T-helper 2 cell (primary cell): Measurements from ENCODE around the gene POFUT2.
"Not testable (repeated sequence)": the region's sequence is repeated elsewhere in the genome, so short reads cannot be mapped to it uniquely, and the experiment has no call there.

ENCODE experiments used
- DNase-seq, 5 experiments: peaks; one replicate each; pipeline versions ENCODE4 v3.0.0 to v3.0.0-alpha.2; 2012 to 2022

POFUT2 gene

DNA sequence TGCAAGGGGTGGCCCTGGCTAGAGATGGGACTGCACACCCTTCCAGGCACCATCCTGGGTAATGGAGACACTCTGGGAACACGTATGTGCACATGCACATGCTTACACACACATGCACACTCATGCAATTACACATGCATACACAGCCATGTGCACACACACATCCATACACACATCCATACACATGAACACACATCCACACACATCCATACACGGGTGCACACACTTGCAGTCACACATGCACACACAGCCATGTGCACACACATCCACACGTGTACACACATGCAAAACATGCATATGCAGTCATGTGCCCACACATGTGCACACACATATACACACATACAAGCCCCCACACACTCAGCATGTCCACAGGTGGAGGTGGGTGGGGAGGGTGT lies 22.3 kb upstream of the POFUT2 start:
- DNase-seq = peak in 1 of 5 experiments; percentile 4

DNA sequence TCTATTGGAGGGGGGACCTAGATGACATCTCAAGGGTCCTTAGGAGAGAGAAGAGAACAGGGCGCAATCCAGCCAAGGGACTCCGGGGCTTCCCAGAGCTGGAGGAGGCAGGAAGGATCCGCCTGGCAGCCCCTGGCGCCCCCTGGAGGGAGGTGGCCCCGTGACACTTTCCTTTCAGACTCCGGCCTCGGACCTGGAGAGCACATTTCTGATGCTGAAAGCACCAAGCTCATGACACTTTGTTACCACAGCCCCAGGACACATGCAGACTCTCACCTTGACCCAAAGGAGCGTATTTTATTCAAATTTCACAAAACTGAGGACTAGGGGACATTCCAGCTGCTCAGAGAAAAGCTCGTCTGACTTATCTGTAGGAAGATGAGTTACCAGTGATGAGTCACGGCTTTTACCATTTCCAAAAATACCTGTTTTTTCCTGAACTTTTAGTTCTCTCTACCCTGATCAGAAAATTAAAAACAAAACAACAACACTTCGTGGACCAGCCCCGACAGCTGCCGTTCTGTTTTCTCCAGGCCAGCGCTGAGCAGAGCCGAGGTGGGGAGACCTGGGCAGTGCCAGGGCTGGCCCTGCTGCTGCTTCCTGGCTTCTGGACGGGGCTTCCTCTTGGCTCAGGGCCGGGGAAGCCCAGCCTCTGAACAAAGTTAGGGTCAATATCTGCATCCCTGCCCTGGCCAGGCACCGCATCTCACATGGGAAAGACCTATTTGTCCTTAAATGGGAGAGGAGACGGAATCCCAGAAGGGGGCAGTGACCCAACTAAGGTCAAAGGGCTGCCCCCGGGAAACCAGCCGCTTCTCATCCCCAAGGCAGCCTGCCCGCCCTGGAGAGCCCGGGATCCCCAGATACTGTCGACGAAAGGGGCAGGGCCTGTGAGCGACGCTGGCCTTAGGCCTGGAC lies 21.6 kb upstream of the POFUT2 start:
- DNase-seq = peak in 3 of 5 experiments; percentile 9 to 37 (median 24)

DNA sequence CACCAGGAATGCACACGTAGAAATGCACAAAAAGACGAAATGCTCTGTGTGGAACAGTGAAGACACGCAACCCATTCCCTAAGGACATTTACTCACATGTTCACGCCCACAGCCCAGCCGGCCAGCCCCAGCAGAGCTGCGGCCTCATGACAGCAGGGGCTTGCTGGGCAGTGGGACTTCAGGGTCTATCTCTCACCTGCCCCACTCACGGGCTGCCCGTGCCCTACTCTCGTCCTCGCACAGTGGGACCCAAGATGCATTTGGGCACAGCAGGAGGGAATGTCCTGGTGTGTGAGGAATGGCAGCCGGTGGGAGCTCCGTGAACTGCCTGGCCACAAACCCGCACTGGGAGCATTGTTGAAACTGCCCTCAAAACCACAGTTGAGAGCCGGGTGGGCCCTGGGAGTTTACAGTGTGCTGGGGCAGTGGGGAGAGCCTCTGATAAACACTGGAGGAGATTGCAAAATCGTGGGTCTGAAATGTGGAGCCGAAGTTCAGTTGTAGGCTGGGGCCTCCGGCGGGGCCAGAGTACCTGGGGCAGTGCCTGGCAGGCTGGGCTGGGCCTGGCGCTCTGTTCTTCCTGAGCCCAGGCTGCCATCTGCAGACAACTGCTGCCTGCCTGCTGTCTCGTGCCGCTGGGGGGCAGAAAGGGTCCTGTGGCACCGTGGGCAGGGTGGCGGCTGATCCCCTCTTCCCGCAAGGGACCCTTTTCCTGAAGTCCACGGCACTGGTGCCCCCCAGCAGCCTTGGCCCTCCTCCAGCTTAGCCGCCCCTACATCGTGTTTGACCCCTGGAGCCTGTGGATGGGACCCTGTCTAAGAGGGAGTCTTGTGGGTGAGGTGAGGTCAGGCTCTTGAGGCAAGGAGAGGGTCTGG lies 20.7 kb upstream of the POFUT2 start:
- DNase-seq = peak in 1 of 5 experiments; percentile 0

DNA sequence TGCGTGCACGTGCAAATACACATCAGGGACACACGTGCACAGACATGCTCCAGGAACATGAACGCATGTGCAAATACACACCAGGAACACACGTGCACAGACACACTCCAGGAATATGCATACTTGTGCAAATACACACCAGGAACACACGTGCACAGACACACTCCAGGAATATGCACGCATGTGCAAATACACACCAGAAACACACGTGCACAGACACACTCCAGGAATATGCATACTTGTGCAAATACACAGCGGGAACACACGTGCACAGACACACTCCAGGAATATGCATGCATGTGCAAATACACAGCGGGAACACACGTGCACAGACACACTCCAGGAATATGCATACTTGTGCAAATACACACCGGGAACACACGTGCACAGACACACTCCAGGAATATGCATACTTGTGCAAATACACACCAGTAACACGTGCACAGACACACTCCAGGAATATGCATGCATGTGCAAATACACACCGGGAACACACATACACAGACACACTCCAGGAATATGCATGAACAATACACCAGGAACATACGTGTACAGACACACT lies 20.0 kb upstream of the POFUT2 start:
- not testable (repeated sequence) for DNase-seq

DNA sequence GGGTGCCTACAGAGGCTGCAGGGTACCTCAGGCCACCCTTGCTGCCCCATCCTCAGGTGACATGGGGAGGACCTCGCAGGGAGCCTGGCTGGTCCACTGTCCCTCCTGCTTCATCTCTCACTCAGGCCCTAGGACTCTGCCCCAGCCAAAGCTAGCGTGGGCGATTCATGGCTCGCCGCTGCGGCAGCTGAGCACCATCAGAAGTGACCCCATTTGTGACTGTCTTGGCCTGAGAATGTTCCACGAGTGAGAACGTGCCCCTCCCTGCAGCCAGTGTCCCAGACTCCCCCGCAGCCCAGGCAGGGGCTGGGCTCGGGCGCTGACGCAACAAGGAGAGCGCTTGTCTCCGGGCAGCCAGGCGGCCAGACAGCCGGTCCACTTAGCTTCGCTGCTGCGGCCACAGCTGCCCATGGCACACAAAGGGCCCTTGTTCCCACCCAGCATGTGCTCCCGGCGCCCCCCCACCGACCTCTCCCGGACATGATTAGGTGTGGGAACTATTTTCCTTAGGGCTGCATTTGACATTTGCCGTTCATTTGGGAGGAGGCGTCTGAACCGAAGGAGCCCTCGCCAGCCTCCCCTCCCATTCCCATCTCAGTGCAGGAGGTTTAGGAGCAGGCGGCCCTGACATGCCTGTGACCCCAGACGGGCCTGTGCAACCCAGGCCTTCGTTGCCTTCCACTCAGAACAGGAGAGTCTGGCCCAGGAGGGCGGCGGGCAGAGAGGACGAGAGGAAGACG lies 19.3 kb upstream of the POFUT2 start:
- no peak for DNase-seq

DNA sequence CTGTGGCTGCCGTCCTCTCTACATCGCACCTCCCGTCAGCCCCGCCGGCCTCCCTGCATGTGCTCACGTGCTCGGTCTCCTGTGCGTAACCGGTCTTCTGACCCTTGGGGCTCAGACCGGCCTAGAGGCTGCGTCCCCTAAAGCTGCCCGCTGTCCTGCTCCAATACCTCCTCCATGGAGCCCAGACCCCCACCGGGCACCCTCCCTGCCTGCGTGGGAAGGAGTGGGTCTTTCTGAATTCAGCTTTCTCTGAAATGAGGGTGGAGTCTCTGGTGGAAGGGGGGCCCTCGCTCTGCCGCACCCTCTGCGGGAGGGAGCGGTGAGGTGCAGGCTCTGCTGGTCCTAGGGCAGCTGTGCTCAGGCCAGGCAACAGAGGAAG lies 18.7 kb upstream of the POFUT2 start:
- DNase-seq = no peak

DNA sequence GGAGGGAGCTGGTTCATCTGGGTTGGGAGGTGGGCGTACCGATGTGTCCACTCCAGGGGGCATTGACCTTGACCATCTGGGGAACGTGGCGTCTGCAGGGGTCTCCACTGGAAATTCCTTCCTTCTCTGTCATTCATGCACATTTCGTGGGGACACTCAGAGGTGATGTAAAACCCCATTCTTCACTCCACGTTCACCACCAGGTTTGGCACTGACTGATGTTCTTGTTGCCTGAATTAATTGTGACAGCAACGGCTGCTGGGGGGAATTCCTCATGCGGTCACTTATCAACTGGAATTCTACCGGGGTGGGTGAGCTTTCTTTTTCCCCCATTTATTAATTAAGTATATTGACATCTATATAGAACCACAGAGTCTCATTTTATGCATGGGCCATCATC lies 18.1 kb upstream of the POFUT2 start:
- no peak for DNase-seq

DNA sequence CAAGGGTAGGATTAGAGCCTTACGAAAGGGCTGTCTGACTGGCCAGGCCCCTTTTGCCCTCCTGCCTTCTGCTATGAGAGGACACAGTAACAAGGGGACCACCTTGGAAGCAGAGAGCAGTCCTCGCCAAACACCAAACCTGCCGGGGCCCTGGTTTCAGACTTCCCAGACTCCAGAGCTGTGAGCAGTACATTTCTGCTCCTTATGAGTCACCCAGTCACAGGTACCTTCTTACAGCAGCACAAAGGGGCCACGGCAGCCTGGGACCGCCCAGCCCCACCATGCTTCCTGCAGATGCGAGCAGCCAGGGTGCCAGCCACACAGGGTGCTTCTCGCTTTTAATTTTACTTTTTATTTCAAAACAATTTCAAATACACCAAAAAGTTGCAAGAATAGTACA lies 17.2 kb upstream of the POFUT2 start:
- DNase-seq = no peak

DNA sequence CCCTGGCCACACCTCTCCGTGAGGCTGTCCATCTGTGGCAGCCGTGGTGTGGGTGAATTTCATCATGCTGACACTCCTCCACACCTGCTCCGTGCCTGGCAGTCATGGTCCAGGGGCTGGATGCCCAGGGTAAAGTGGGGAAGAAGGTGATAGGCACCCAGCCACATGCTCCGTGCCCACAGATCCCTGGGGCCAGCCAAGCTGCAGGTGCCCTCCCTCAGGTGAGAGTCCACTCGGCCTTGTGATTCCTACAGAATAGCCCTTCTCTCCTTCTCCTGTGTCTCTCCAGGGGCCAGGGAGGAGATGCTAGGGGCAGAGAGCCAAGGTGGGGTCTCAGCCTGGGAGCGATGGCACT lies 16.8 kb upstream of the POFUT2 start:
- no peak for DNase-seq

DNA sequence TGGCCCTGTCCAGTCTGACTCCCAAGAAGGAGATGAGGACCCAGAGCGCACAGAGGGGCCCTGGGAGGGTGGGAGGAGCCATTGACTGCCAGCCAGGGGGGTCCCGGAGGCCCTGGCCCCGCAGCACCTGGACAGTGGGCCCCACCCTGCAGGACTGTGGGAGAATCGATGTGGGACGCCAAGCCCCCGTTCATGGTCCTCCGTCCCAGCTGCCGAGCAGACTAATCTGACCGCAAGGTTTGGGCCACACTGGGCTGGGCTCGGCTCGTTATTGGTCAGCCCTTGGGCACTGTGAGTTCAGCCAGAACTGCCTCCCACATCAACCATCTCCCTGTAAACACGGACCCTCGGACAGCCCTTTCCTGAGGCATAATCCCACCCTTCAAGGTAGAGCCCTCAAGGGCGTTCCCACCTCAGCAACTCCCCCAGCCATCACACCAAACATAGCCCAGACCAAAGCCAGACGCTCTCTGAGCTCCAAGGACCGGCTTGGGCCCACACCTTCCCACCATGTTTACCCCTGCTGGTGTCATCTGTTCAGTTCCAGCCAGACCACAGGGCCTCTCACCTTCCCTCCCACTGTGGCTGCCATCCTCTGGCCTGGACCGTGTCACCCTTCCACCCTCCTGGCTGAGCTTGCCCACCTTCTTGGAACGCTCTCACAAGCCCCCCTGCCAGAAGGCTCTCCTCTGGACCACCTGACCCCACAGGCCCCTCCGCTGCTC lies 16.2 kb upstream of the POFUT2 start:
- no peak for DNase-seq

DNA sequence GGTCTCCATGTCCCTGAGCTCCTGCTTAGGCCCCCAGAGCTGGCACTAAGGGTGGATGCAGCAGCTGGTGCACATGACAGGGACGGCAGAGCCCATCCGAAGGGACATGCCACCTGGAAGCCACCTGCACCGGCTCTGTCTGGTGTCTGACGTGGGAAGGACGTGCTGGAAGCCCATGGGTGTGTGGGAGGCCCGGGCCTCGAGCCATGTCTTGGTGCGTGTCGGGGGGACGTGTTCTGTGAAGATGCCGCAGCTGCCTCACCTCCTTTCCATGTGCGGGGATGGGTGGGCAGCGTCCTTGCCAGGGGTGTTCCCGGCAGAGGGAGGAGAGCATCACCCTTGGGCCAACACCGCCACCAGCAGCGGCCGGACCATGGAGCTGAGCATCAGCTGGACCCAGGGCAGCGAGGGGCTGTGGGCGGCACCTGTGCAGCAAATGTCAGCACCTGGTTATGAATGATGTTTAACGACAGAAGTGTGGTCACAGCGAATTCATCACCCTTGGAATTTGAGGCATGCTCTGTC lies 15.5 kb upstream of the POFUT2 start:
- DNase-seq = peak in 1 of 5 experiments; percentile 5

DNA sequence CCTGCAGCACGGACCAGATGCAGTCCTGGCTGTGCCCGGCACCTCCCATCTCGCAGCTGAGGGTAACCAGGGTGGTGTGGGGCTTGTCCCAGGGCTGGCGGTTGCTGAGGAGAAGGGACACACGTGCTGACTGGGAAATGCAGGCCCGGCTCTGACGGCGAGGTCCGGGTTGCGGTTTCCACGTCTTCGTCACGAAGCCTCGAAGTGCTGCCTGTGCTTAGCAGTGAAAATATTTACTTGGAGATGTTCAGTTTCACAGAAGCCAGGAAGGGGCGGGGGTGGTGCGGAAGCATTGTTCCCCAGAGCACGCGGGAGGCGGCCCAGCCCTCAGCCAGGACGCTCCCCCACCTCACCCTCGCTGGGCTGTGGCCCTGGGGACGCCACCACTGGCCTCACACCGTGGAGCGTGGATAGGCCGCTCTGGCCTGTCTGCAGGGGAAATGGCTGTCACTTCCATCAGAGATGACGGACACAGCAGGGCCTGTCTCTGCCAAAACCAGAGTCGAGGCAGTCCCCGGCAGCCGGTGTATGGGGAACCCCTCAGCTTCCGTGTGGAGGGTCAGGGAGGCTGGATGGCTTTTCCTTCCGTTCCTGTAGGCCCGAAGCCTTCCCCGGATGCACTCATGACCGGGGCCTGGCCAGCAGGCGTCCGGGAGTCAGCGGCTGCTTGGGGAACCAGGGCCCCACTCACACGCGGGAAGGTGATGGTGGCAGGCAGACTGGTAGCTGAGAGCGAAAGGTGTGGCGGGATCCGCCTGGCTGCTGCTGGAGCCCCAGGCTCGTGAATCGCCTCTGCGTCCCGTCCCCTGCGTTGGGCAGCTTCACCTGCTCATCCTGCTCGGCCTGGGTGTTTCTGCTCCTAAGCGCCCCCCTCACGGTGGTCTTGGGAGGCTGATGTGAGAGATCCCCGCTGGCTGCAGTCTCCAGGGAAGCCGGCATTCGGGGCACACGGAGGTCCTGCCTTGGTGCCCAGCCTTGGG lies 14.7 kb upstream of the POFUT2 start:
- peak in 4 of 5 experiments; percentile 33 to 83 (median 49) for DNase-seq

DNA sequence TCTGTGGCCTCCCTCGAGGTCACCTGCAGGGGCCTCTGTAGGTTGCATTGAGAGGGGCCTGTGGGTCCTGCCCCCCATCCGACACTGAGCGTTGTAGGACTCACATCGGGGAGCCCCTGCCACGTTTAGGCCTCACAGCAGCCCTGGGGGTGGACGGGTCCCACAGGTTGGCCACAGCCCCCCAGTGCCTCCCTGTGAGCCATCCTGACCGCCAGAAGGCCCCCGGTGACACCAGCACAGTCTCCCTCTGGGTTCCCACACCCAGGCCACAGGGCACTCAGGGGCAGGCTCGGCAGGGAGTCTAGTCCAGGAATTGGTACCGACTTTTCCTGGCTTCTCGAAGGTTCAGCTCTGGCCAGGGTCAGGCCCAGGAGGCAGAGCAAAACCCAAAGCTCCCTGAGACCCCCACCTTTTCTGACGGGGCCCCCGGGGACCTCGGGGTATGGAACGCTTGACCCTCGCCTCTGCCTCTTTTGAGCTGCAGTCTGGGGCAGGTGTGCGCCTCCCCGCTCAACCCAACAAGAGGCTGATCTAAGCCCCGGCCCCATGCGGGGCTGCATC lies 13.9 kb upstream of the POFUT2 start:
- no peak for DNase-seq

DNA sequence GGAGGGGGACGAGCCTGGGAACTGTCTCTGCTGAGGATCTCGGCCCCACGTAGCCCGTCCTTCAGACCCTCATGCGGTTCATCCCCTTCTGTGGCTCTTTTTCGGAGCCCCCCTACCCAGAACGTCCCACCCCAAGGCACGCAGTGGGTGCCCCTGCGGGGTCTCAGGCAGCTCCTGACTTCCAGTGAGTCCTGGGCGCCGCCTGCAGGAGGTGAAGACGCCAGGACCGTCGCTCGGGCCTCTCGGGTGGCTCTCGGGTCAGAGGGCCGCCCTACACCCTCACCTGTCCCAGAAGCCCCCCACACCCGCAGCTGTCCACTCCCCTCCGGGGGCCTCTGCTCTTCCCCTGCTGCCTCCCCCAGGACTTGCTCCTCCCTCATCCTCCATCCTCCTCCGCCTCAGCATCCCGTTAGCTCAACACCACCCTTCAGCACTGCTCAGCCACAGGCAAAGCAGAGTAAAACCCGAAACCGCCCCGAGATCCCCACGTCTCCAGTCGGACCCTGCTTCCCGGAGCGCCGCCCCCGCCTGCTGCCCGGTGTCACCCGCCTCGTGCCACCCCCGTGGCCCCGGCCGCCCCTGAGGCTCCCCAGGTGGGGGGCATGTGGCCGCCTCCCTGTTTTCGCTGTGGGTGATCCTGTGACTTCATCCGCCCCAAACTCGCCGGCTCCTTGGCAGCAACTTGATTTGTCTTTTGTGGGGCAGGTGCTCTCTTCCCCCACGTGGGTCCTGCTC lies 13.3 kb upstream of the POFUT2 start:
- no peak for DNase-seq

DNA sequence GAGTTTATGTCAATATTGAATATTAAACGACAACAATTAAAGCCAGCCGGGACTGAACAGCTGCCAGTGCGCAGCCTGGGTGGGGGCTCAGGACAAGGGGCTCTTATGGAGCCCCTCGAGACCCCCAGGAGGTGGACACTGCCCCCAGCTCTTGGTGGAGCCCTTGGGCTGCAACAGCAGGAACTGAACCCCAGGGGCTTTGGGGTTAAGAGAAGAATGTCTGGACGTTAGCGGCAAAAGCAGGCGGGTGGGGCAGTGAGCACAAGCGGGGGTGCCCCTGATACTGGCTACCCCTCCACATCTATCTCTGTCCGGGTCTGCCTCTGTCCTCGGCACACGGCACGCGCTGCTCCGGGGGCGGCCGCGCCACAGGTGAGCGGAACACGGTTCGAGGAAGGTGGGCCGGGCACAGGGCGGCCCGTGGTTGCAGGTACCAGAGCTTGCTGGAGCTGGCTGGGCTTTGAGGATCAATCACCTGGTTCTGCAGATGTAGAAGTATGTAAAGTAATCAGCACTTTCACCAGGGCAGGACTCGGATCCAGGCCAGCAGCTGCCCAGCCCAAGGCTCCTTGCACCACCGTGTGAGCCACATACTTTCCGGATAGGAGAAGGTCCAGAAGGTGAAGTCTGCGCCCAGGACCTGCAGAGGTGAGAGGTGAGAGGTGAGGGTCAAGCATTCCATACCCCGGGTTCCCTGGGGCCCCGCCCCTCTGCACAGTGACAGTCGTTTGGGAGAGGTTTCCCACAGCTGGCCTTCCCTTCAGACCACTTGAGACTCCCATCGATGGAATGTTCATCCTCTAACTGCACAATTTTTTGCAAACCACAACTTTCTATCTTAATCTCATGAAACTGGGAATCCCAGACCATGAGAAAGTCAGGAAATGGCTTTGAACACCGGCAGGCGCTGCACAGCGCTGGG lies 12.4 kb upstream of the POFUT2 start:
- DNase-seq = no peak

DNA sequence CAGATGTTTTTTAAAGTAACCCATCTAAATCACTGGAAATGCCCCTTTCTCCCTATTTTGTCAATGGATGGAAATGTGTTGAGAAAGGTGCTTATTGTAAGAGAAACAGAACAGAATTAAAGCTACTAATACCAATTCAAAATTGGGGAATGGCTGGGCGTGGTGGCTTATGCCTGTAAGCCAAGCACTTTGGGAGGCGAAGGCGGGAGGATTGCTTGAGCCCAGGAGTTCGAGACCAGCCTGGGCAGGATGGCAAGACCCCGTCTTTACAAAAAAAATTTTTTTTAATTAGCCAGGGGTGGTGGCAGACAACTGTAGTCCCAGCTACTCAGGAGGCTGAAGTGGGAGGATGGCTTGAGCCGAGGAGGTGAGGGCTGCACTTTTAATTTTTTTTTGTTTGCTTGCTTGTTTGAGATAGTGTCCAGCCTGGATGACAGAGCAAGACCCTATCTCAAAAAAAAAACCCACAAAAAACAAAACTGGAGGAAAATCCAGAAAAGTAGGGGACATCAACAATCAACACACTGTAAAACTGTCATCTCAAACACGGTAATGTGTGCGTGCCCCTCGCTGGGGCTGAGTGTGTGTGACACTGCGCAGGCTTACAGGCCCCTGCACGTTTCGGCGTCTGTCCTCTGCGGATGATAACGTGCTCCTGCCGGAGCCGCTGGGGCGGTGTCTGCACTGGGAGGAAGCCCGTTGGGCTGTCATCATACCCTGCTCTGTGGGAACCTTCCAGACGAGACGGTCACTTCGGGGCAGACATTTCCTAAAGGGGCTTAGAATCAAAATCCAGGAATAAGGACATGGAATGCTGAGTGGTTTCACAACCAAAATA lies 11.6 kb upstream of the POFUT2 start:
- DNase-seq = no peak

DNA sequence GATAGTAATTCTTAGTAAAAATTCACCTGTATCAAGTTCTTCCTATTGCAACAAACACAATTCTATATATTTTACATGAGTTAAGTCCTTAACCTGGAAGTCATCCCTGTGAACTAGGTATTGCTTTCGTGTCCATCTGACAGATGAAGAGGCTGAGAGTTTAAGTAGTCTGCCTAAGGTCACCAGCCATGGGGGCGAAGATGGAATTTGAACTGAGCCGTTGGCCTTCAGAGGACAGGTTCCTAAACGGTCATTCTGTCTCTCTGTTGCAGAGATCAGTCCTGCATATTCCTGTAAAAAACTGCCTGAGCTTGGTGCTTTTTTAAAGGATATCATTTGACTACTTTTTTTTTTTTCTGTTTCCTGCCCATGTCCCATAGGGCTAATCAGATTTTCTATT lies 10.2 kb upstream of the POFUT2 start:
- no peak for DNase-seq
